ENCODE data around the gene AP4M1. TPM values are rescaled to one million over a fixed set of nuclear protein-coding genes. Genes with fewer than 3 reads are reported as not detected.

AP4M1 gene
- total RNA-seq, 1 experiment from 2014 or later: 17.9 TPM

DNA sequence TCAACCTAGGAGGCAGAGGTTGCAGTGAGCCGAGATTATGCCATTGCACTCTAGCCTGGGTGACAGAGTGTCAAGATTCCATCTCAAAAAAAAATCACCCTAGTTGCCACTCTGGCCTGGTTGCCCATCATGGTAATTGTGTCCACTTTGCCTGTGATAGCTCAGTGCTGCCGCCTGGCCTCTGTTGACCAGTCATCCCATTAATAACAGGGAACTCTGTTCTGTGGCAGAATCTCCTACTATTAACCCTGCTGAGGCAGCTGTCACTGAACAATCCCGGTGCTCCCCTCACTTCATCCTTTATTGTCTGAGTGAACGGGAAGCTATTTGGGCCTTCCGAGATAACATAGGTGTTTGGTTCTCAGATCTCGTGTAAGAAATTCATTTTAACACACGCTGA, 34.5 kb upstream of the AP4M1 start:
- Histone ChIP-seq H3K27ac (ENCODE audit: low read length) (no peak overlapping the region), H3K9ac (ENCODE audit: low read length) (no peak overlapping the region), H3K9me2 (replicated peaks; ENCODE audit: low read length) (no peaks in the 10 kb centered on the region), H4K20me1 (ENCODE audit: low read length) (no peaks in the 10 kb centered on the region), H3K36me3 (ENCODE audit: low read depth, low read length) (peaks cover 23% of the 10 kb centered on the region), H3K9me3 (ENCODE audit: low read length) (peaks cover 12% of the 10 kb centered on the region), H3K4me2 (ENCODE audit: low read length) (no peak overlapping the region), H3K4me1 (ENCODE audit: insufficient read depth, low read length) (no peaks in the 10 kb centered on the region), H3K27me3 (ENCODE audit: low read length) (no peaks in the 10 kb centered on the region), H3F3A (ENCODE audit: low read length, unreplicated experiment) (no peaks in the 10 kb centered on the region), H3K4me3 (ENCODE audit: low read length) (no peak overlapping the region), H3K79me2 (ENCODE audit: low read length) (no peaks in the 10 kb centered on the region), H2AFZ (ENCODE audit: low read length) (no peak overlapping the region)
- no peak for TF ChIP-seq EZH2phosphoT487 (IDR thresholded peaks at IDR 0.05; ENCODE audit: borderline replicate concordance, low read length)
- TF ChIP-seq EZH2 (IDR thresholded peaks at IDR 0.05; ENCODE audit: low read length, unreplicated experiment): no peak
- no peak for TF ChIP-seq CTCF (conservative IDR thresholded peaks at IDR 0.05; ENCODE audit: low read depth, low read length)
- intact Hi-C loops (cut with micrococcal nuclease): no loop called here
- CTCF ChIA-PET: no interaction called here
- POLR2A ChIA-PET (ENCODE audit: unreplicated experiment): no interaction called here
- ATAC-seq (peak; percentile 45), DNase-seq (no peak)
- TSS peak; percentile 3 for BruUV-seq (replicated peaks)

DNA sequence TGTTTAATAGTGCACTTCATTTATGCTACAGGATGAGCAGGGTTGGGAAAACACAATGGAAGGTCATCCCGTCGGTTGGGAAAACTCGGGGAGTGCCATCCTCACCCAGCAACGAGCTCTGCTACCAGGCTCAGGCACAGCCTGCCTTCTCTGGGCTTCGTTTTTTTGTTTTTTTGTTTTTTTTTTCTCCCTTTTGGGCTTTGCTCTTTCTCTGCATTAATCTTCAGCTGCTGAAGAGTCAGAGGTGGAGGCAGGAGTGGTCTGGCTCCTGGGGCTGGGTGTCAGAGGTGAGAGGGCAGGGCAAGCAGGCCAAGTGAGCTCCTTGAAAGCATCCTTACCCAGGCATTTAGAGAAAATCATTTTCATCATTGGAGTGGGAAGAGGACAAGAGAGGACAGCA, 31.5 kb upstream of the AP4M1 start:
- DNase-seq: no peak
- H3K36me3 ChIP-seq (ENCODE audit: low read depth, low read length): peaks cover 52% of the 10 kb centered on the region
- no peak overlapping the region for H3K4me2 ChIP-seq (ENCODE audit: low read length)
- peaks cover 18% of the 10 kb centered on the region for H3K9me3 ChIP-seq (ENCODE audit: low read length)
- no peak overlapping the region for H3K9ac ChIP-seq (ENCODE audit: low read length)
- no peaks in the 10 kb centered on the region for H3F3A ChIP-seq (ENCODE audit: low read length, unreplicated experiment)
- no peak for TF ChIP-seq CTCF (conservative IDR thresholded peaks at IDR 0.05; ENCODE audit: low read depth, low read length)
- no peak for TF ChIP-seq EZH2 (IDR thresholded peaks at IDR 0.05; ENCODE audit: low read length, unreplicated experiment)
- no peak for TF ChIP-seq EZH2phosphoT487 (IDR thresholded peaks at IDR 0.05; ENCODE audit: borderline replicate concordance, low read length)
- no peaks in the 10 kb centered on the region for H3K4me1 ChIP-seq (ENCODE audit: insufficient read depth, low read length)
- no peaks in the 10 kb centered on the region for H3K27me3 ChIP-seq (ENCODE audit: low read length)
- H3K9me2 ChIP-seq (replicated peaks; ENCODE audit: low read length): no peaks in the 10 kb centered on the region
- H2AFZ ChIP-seq (ENCODE audit: low read length): no peak overlapping the region
- no peak for ATAC-seq
- ChIA-PET POLR2A (ENCODE audit: unreplicated experiment) (no interaction called here), CTCF (no interaction called here)
- H3K27ac ChIP-seq (ENCODE audit: low read length): no peak overlapping the region
- intact Hi-C loops (cut with micrococcal nuclease): no loop called here
- BruUV-seq (replicated peaks): no TSS peak
- H4K20me1 ChIP-seq (ENCODE audit: low read length): no peaks in the 10 kb centered on the region
- H3K79me2 ChIP-seq (ENCODE audit: low read length): no peaks in the 10 kb centered on the region
- no peak overlapping the region for H3K4me3 ChIP-seq (ENCODE audit: low read length)

DNA sequence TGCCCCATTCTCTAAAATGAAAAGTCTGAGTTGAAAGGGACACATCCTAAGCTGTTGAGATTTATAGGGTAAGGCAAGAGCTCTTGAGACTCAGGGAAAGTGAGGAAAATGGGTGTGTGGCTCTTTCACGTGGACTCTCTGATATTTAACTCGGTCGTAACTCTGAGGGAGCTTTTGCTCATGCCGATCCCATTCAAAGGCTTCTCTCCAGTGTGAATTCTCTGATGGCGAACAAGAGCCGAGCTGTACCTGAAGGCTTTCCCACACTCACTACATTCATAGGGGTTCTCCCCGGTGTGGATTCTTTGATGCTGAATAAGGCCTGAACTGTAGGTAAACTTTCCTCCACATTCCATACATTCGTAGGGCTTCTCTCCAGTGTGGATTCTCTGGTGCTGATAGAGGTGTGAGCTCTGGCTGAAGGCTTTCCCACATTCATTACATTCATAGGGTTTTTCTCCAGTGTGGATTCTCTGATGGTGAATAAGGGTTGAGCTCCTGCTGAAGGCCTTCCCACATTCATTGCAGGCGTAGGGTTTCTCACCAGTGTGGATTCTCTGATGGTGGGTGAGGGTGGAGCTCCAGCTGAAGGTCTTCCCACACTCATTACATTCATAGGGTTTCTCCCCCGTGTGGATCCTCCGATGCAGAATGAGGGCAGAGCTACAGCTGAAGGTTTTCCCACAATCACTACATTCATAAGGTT, 30.3 kb upstream of the AP4M1 start:
- Histone ChIP-seq H3K4me1 (ENCODE audit: insufficient read depth, low read length) (no peaks in the 10 kb centered on the region), H3K9ac (ENCODE audit: low read length) (no peak overlapping the region), H3K27me3 (ENCODE audit: low read length) (no peaks in the 10 kb centered on the region), H3K4me3 (ENCODE audit: low read length) (no peak overlapping the region; the same call in 1 of the 2 replicates), H3K79me2 (ENCODE audit: low read length) (no peaks in the 10 kb centered on the region), H3K27ac (ENCODE audit: low read length) (no peak overlapping the region), H3K36me3 (ENCODE audit: low read depth, low read length) (peaks cover 64% of the 10 kb centered on the region), H3K9me2 (replicated peaks; ENCODE audit: low read length) (no peaks in the 10 kb centered on the region), H3K9me3 (ENCODE audit: low read length) (peaks cover 18% of the 10 kb centered on the region), H4K20me1 (ENCODE audit: low read length) (no peaks in the 10 kb centered on the region), H3F3A (ENCODE audit: low read length, unreplicated experiment) (no peaks in the 10 kb centered on the region), H2AFZ (ENCODE audit: low read length) (no peak overlapping the region), H3K4me2 (ENCODE audit: low read length) (no peak overlapping the region)
- BruUV-seq (replicated peaks): no TSS peak
- ChIA-PET POLR2A (ENCODE audit: unreplicated experiment) (interaction anchor here (0.6 to 0.7 kb wide), 2 partner anchors 15 to 25 kb away, joined by 3 to 4 read pairs; no protein-coding TSS in a partner anchor), CTCF (no interaction called here)
- no peak for DNase-seq
- intact Hi-C loops (cut with micrococcal nuclease): no loop called here
- no peak for TF ChIP-seq EZH2 (IDR thresholded peaks at IDR 0.05; ENCODE audit: low read length, unreplicated experiment)
- TF ChIP-seq CTCF (conservative IDR thresholded peaks at IDR 0.05; ENCODE audit: low read depth, low read length): no peak
- no peak for TF ChIP-seq EZH2phosphoT487 (IDR thresholded peaks at IDR 0.05; ENCODE audit: borderline replicate concordance, low read length)
- no peak for ATAC-seq

Data from PC-3 (cell line).